ENCODE results near the gene GALC.

Gene GALC

DNA sequence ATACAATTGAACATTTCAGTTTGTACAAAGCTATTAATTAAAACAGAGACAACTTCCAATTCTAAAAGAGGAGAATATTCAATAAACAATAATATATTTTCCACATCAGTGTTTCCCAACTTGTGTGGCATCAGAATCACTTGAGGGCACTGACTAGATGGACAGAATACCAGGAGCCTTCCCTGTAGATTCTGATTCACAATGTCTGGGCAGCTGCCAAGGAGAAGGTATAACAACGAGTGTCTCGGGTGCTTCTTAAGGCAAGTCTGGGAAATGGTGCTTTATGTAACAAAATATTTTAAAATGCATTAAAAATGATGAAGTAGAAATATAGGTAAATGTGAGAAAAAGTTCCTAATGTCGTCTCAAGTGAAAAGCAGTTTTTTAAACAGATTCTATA lies 26.2 kb downstream of the GALC start:
- Histone ChIP-seq H3K9me3 (ENCODE audit: control insufficient read depth, insufficient read depth, low read length) (no peaks in the 10 kb centered on the region), H3K4me3 (ENCODE audit: low read length) (no peak overlapping the region), H3K79me2 (ENCODE audit: control insufficient read depth, low read length) (no peaks in the 10 kb centered on the region), H3K36me3 (ENCODE audit: control insufficient read depth, low read length) (no peaks in the 10 kb centered on the region), H3K9me2 (replicated peaks; ENCODE audit: control insufficient read depth, low read length) (no peaks in the 10 kb centered on the region), H3K27ac (ENCODE audit: low read depth, low read length) (no peak overlapping the region), H3K4me1 (ENCODE audit: control insufficient read depth, low read length) (no peaks in the 10 kb centered on the region), H3F3A (ENCODE audit: control insufficient read depth, insufficient read depth) (no peaks in the 10 kb centered on the region), H3K4me2 (ENCODE audit: low read length) (no peak overlapping the region), H3K27me3 (ENCODE audit: control insufficient read depth, low read length) (no peaks in the 10 kb centered on the region), H4K20me1 (ENCODE audit: control insufficient read depth, insufficient read depth, low read depth, low read length) (no peaks in the 10 kb centered on the region)
- TF ChIP-seq EZH2phosphoT487 (IDR thresholded peaks at IDR 0.05; ENCODE audit: borderline replicate concordance, low read length) (no peak), CTCF (IDR thresholded peaks at IDR 0.05; ENCODE audit: low read depth, low read length, poor library complexity, severe bottlenecking) (no peak)

DNA sequence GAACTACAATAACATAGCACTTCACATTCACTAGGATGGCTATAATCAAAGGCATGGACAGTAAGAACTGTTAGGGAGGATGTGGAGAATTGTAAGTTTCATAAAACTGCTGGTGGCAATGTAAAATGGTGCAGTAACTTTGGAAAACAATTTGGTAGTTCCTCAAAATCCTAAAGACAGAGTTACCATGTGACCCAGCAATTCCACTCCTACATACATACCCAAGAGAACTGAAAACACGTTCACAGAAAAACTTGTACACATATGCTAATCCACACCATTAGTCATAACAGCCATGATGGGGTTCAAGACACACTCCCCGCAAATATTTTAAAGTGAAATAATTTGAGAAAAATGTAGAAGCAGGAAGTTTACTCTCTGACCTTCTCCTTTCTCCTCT lies 31.7 kb downstream of the GALC start:
- Histone ChIP-seq H3K9me2 (replicated peaks; ENCODE audit: control insufficient read depth, low read length) (no peaks in the 10 kb centered on the region), H3K36me3 (ENCODE audit: control insufficient read depth, low read length) (no peaks in the 10 kb centered on the region), H3K27ac (ENCODE audit: low read depth, low read length) (no peak overlapping the region), H3K4me3 (ENCODE audit: low read length) (no peak overlapping the region), H3F3A (ENCODE audit: control insufficient read depth, insufficient read depth) (no peaks in the 10 kb centered on the region), H3K79me2 (ENCODE audit: control insufficient read depth, low read length) (no peaks in the 10 kb centered on the region), H4K20me1 (ENCODE audit: control insufficient read depth, insufficient read depth, low read depth, low read length) (no peaks in the 10 kb centered on the region), H3K4me1 (ENCODE audit: control insufficient read depth, low read length) (no peaks in the 10 kb centered on the region), H3K9me3 (ENCODE audit: control insufficient read depth, insufficient read depth, low read length) (no peaks in the 10 kb centered on the region), H3K4me2 (ENCODE audit: low read length) (no peak overlapping the region), H3K27me3 (ENCODE audit: control insufficient read depth, low read length) (no peaks in the 10 kb centered on the region)
- TF ChIP-seq EZH2phosphoT487 (IDR thresholded peaks at IDR 0.05; ENCODE audit: borderline replicate concordance, low read length) (no peak), CTCF (IDR thresholded peaks at IDR 0.05; ENCODE audit: low read depth, low read length, poor library complexity, severe bottlenecking) (no peak)

DNA sequence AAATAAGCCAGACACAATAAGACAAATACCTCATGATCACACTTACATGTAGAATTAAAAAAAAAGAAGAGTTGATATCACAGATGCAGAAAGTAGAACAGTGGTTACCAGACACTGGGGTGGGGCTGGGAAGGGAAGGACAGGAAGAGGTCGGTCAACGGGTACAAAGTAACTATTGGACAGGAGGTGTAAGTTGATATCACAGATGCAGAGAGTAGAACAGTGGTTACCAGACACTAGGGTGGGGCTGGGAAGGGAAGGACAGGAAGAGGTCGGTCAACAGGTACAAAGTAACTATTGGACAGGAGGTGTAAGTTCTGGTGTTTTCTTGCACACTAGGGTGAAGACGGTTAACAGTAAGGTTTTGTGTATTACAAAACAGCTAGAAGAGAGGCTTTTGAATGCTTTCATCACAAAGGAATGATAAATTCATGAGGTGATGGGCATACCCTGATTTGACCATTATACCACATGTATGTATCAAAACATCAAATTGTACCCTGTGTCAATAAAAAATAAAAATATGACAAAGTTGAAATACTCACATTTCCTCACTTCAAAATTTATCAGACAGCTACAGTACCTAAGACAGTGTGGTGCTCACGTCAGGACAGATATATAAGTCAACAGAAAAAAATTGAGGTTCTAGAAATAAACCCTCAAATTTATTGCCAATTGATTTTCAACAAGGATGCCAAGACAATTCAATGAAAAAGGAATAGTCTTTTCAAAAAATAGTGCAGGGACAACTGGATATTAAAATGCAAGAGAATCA lies 32.8 kb downstream of the GALC start:
- Histone ChIP-seq H3K9me2 (replicated peaks; ENCODE audit: control insufficient read depth, low read length) (no peaks in the 10 kb centered on the region), H3F3A (ENCODE audit: control insufficient read depth, insufficient read depth) (no peaks in the 10 kb centered on the region), H3K4me3 (ENCODE audit: low read length) (no peak overlapping the region), H3K36me3 (ENCODE audit: control insufficient read depth, low read length) (no peaks in the 10 kb centered on the region), H3K4me2 (ENCODE audit: low read length) (no peak overlapping the region), H3K27ac (ENCODE audit: low read depth, low read length) (no peak overlapping the region), H4K20me1 (ENCODE audit: control insufficient read depth, insufficient read depth, low read depth, low read length) (no peaks in the 10 kb centered on the region), H3K27me3 (ENCODE audit: control insufficient read depth, low read length) (no peaks in the 10 kb centered on the region), H3K9me3 (ENCODE audit: control insufficient read depth, insufficient read depth, low read length) (no peaks in the 10 kb centered on the region), H3K4me1 (ENCODE audit: control insufficient read depth, low read length) (no peaks in the 10 kb centered on the region), H3K79me2 (ENCODE audit: control insufficient read depth, low read length) (no peaks in the 10 kb centered on the region)
- TF ChIP-seq EZH2phosphoT487 (IDR thresholded peaks at IDR 0.05; ENCODE audit: borderline replicate concordance, low read length) (no peak), CTCF (IDR thresholded peaks at IDR 0.05; ENCODE audit: low read depth, low read length, poor library complexity, severe bottlenecking) (no peak)

Measured in DOHH2 (cell line).